WI38 (cell line): ENCODE results near the gene LDHAL6A.

Experiments
- H3K4me3 ChIP-seq: 2 replicates; pipeline ENCODE4 v1.5.1; 2011; ENCODE audit warnings: low read depth, mild to moderate bottlenecking, control low read depth, low read length
- TF ChIP-seq, protein P1 (sequence below): IDR thresholded peaks from 2 replicates; pipeline ENCODE4 v1.5.1; 2012; ENCODE audit warnings: low read depth, mild to moderate bottlenecking, control low read depth, low read length

LDHAL6A gene

DNA sequence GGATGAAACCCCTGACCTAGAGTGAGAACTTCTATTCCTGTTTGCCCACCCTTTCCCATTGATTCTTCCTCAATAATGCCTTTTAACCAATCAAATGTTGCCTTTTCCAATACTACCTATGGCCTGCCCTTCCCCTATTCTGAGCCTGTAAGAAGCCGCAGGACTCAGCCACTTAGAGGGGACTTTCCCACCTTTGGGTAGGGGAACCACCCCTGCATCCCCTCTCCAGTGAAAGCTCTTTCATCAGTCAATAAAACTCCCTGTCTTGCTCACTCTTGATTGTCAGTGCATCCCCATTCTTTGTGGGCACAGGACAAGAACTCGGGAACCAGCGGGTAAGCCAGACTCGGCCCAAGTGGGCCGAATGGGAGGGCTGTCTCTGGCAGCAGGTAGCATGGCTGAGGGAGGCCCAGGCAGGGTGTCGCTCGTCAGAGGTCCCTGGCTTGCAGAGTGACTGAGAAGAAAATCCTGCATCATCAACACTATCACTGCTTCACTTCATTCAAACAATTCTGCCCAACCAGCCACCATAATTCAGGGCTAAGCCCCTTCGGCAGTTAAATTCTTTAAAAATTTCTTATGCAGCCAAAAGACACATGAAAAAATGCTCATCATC lies 30.4 kb downstream of the LDHAL6A start:
- TF ChIP-seq, protein P1, sequence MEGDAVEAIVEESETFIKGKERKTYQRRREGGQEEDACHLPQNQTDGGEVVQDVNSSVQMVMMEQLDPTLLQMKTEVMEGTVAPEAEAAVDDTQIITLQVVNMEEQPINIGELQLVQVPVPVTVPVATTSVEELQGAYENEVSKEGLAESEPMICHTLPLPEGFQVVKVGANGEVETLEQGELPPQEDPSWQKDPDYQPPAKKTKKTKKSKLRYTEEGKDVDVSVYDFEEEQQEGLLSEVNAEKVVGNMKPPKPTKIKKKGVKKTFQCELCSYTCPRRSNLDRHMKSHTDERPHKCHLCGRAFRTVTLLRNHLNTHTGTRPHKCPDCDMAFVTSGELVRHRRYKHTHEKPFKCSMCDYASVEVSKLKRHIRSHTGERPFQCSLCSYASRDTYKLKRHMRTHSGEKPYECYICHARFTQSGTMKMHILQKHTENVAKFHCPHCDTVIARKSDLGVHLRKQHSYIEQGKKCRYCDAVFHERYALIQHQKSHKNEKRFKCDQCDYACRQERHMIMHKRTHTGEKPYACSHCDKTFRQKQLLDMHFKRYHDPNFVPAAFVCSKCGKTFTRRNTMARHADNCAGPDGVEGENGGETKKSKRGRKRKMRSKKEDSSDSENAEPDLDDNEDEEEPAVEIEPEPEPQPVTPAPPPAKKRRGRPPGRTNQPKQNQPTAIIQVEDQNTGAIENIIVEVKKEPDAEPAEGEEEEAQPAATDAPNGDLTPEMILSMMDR: no peak
- no peak overlapping the region for H3K4me3 ChIP-seq

DNA sequence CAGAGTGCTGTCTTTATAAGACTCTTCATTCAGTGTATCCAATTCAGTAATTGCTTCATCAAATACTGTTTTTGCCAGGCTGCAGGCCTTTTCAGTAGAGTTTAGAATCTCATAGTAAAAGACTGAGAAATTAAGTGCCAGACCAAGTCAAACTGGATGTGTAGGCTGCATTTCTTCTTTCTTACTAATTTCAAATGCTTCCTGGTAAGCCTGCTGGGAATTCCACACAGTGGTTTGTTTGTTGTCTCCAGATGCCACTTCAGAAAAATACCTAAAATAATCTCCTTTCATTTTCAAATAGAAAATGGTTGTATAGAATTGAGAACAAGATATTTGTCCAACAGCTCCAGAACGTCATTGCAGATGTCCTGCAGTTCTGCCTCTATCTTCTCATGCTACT lies 34.7 kb downstream of the LDHAL6A start:
- TF ChIP-seq, protein P1: no peak
- H3K4me3 ChIP-seq: no peak overlapping the region

DNA sequence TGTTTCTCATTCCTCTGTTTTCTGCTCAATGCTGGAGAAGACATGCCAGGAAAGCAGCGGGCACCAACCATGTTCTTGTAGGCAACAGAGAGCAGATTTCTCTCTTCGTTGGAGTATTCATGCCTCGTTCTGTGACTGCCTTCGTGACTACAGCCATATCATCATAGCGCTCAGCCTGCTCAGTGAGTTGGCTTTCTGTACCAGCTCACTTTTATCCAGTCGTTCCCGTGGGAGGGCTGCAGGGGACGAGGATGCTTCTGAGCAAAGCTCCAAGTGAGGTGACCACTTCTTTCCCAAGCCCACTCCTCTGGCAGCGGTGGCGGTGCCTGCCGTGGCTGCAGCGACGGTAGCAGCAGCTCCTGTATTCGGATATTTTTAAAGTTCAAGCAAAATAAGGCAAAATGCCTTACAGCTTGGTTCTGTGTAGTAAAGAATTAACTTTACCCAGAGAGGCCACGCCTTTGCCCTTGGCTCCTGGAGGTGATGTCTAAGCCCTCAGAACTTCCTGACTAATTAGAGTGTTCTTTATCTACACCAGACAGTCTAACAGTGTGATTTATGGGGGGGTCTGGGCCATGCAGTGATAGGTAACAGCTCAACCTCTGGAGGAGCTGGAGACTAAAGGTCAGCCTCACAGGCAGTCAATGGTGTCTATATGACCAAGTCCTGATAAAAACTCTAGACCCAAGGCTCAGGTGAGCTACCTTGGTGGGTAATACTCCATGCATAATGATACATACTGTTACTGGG lies 35.3 kb downstream of the LDHAL6A start:
- H3K4me3 ChIP-seq: no peak overlapping the region
- TF ChIP-seq, protein P1: no peak

DNA sequence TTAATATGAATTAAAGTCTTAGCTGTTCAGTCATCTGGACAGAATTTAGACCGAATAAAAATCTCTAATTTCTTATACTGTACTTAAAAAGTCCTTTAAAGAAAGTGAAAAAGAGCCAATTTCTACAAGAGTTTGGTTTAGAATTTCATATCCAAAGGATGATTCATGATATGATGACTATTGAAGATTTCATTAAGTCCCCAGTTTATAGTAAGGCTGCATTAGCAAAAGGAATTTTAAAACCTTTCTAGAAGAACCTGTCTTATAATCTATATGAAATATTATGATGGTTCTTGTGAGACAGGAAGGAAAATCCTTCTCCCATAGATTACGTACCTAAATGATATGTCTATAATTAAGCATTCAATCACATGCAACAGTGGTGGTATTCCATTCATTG lies 36.3 kb downstream of the LDHAL6A start:
- no peak overlapping the region for H3K4me3 ChIP-seq
- TF ChIP-seq, protein P1: no peak

DNA sequence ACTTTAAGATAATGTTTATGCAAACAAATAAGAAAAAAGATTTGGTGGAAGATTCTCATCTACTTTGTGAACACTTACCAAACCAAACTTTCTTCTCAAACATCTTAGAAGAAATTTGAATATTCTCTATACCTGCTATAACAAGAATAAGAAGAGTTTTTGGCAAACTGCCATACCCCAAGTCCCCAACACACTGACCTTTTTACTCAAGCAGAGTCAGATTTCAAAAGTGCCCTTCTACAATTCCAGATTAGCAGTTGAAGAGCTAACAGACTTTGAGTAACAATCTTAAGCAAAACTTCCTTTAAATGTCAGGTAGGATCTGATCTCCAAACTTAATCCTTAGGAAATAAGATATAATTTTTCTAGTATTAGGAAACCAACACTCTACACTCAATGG lies 37.2 kb downstream of the LDHAL6A start:
- no peak overlapping the region for H3K4me3 ChIP-seq
- TF ChIP-seq, protein P1: no peak

DNA sequence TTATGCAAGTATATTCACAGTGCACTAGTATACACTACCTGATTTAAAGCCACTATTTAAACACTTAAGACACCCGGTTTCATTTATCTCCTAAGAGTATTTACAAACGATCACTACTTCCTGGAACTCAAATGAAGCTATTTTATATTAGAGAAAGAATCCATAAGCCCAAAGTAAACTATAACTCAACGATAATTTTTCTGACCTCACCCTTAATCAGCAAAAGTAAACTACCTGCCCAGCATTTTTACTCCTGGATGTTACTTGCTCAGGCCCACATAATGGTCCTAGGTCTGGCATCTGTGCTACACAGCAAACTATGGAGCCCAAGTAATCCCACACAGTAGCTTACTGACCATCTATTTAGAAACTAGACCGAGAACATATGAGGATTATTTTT lies 37.7 kb downstream of the LDHAL6A start:
- TF ChIP-seq, protein P1: no peak
- no peak overlapping the region for H3K4me3 ChIP-seq

DNA sequence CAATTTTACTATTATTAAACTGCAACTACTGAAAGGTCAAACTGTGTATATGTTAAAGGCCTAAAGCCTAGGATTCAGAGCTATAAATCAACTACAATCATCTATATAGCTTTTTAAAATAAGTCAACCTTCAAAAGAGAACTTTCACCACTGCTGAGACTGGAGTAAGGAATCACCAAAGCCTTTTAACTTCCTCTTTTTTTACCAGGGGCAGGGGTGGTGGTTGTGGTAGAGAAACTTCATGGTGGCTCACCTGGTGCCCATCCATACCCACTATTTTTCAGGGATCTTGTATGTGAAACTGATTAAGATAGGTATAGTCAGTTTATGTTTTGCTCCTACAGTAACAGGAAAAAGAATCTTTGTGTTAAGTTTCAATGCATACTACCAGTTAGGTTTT lies 39.6 kb downstream of the LDHAL6A start:
- TF ChIP-seq, protein P1: no peak
- no peak overlapping the region for H3K4me3 ChIP-seq
